HCT116 (cell line): Measurements from ENCODE around the gene CCDC30.

Experiments used
- EGR1 ChIP-seq: IDR thresholded peaks from 2 replicates; pipeline ENCODE4 v1.6.1; 2012; ENCODE audit warnings: low read depth
- EZH2 ChIP-seq: fragments of 200-600 bp; sonication (generic); IDR thresholded peaks from 2 replicates; pipeline ENCODE4 v1.6.1; 2017; ENCODE audit warnings: antibody characterized with exemption, mixed run types
- EZH2phosphoT487 ChIP-seq: fragments of 200-600 bp; IDR thresholded peaks from 2 replicates; pipeline ENCODE4 v1.6.1; 2018; ENCODE audit warnings: antibody characterized with exemption, borderline replicate concordance
- FOSL1 ChIP-seq: IDR thresholded peaks from 2 replicates; pipeline ENCODE4 v1.6.1; 2012; ENCODE audit warnings: low read depth
- POLR2A ChIP-seq: IDR thresholded peaks from 2 replicates; pipeline ENCODE4 v1.7.0; 2011; ENCODE audit warnings: borderline replicate concordance; ENCODE audit not compliant: insufficient read depth, insufficient read length; ENCODE audit errors: extremely low read depth
- POLR2AphosphoS5 ChIP-seq: IDR thresholded peaks from 2 replicates; pipeline ENCODE4 v1.6.1; 2011; ENCODE audit warnings: mild to moderate bottlenecking, low read depth, low read length, moderate library complexity
- TCF7L2 ChIP-seq: IDR thresholded peaks from 2 replicates; pipeline ENCODE4 v1.7.0; 2011; ENCODE audit warnings: borderline replicate concordance, inconsistent platforms; ENCODE audit not compliant: insufficient read depth, insufficient read length; ENCODE audit errors: extremely low read depth
- ZNF274 ChIP-seq: fragments of 200-500 bp; sonication (Bioruptor generic); IDR thresholded peaks from 2 replicates; pipeline ENCODE4 v1.6.1; 2014; ENCODE audit warnings: mild to moderate bottlenecking, low read depth, low read length, inconsistent platforms
- TF ChIP-seq, protein P1 (sequence below), 3 experiments: fragments of 200-600 bp in 1 of 3; sonication (generic) in 1 of 3; IDR thresholded peaks in 2 of 3; conservative IDR thresholded peaks in 1 of 3; 2 replicates each; pipeline ENCODE4 v1.5.1; 2012 to 2017; ENCODE audit warnings: low read depth in 2 of 3, low read length in 2 of 3, antibody characterized with exemption in 1 of 3, borderline replicate concordance in 1 of 3, control low read depth in 1 of 3, mild to moderate bottlenecking in 1 of 3, mixed read lengths in 1 of 3, mixed run types in 1 of 3, moderate library complexity in 1 of 3; ENCODE audit not compliant: insufficient read depth in 1 of 3
- TF ChIP-seq, protein P2 (sequence below): IDR thresholded peaks from 2 replicates; pipeline ENCODE4 v1.6.1; 2012; ENCODE audit warnings: low read depth
- TF ChIP-seq, protein P3 (sequence below): IDR thresholded peaks from 2 replicates; pipeline ENCODE4 v1.6.1; 2012
- TF ChIP-seq, protein P4 (sequence below): IDR thresholded peaks from 2 replicates; pipeline ENCODE4 v1.6.1; 2011; ENCODE audit warnings: mild to moderate bottlenecking, low read length, moderate library complexity; ENCODE audit not compliant: insufficient replicate concordance; ENCODE audit errors: extremely low read depth
- TF ChIP-seq, protein P5 (sequence below): IDR thresholded peaks from 2 replicates; pipeline ENCODE4 v1.6.1; 2012

DNA sequence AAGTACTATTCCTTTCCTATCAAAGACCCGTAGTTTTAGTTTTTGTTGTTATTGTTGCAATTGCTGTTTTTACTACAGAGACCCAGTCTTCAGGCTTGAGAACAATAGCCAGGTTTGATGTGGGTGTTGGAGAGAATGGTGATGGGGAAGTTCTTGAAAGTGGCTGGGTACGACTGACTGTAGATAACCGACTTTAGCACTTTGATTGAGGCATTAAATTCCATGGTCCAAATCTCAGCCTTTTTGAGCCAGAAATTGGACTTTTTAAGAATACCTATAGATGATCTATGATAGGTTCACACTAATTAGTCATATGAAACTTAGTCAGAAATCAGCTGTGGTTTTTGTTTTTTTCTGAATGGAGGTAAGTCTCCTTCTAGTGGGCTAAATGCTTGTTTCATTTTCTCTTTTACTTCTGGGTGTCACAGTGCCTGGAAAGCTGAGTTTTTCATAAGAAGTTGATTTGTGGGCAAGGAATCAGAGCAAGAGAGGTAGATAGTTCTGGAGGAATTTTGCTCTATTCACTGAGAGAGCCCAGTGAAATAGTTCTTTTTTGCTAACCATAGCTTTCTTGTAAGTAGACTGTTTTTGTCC lies 197.9 kb downstream of the CCDC30 start:
- TF ChIP-seq, protein P1, sequence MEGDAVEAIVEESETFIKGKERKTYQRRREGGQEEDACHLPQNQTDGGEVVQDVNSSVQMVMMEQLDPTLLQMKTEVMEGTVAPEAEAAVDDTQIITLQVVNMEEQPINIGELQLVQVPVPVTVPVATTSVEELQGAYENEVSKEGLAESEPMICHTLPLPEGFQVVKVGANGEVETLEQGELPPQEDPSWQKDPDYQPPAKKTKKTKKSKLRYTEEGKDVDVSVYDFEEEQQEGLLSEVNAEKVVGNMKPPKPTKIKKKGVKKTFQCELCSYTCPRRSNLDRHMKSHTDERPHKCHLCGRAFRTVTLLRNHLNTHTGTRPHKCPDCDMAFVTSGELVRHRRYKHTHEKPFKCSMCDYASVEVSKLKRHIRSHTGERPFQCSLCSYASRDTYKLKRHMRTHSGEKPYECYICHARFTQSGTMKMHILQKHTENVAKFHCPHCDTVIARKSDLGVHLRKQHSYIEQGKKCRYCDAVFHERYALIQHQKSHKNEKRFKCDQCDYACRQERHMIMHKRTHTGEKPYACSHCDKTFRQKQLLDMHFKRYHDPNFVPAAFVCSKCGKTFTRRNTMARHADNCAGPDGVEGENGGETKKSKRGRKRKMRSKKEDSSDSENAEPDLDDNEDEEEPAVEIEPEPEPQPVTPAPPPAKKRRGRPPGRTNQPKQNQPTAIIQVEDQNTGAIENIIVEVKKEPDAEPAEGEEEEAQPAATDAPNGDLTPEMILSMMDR (IDR thresholded peaks at IDR 0.05 in 2 of 3, conservative IDR thresholded peaks at IDR 0.05 in 1 of 3; ENCODE audit: borderline replicate concordance in 1 of 3, insufficient read depth in 1 of 3, low read depth in 2 of 3, low read length in 2 of 3): no peak
- TF ChIP-seq, protein P2, sequence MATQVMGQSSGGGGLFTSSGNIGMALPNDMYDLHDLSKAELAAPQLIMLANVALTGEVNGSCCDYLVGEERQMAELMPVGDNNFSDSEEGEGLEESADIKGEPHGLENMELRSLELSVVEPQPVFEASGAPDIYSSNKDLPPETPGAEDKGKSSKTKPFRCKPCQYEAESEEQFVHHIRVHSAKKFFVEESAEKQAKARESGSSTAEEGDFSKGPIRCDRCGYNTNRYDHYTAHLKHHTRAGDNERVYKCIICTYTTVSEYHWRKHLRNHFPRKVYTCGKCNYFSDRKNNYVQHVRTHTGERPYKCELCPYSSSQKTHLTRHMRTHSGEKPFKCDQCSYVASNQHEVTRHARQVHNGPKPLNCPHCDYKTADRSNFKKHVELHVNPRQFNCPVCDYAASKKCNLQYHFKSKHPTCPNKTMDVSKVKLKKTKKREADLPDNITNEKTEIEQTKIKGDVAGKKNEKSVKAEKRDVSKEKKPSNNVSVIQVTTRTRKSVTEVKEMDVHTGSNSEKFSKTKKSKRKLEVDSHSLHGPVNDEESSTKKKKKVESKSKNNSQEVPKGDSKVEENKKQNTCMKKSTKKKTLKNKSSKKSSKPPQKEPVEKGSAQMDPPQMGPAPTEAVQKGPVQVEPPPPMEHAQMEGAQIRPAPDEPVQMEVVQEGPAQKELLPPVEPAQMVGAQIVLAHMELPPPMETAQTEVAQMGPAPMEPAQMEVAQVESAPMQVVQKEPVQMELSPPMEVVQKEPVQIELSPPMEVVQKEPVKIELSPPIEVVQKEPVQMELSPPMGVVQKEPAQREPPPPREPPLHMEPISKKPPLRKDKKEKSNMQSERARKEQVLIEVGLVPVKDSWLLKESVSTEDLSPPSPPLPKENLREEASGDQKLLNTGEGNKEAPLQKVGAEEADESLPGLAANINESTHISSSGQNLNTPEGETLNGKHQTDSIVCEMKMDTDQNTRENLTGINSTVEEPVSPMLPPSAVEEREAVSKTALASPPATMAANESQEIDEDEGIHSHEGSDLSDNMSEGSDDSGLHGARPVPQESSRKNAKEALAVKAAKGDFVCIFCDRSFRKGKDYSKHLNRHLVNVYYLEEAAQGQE: no peak
- TF ChIP-seq POLR2AphosphoS5: no peak
- no peak for TF ChIP-seq POLR2A
- no peak for TF ChIP-seq EGR1
- TF ChIP-seq, protein P3, sequence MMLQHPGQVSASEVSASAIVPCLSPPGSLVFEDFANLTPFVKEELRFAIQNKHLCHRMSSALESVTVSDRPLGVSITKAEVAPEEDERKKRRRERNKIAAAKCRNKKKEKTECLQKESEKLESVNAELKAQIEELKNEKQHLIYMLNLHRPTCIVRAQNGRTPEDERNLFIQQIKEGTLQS: no peak
- no peak for TF ChIP-seq EZH2phosphoT487
- TF ChIP-seq, protein P4, sequence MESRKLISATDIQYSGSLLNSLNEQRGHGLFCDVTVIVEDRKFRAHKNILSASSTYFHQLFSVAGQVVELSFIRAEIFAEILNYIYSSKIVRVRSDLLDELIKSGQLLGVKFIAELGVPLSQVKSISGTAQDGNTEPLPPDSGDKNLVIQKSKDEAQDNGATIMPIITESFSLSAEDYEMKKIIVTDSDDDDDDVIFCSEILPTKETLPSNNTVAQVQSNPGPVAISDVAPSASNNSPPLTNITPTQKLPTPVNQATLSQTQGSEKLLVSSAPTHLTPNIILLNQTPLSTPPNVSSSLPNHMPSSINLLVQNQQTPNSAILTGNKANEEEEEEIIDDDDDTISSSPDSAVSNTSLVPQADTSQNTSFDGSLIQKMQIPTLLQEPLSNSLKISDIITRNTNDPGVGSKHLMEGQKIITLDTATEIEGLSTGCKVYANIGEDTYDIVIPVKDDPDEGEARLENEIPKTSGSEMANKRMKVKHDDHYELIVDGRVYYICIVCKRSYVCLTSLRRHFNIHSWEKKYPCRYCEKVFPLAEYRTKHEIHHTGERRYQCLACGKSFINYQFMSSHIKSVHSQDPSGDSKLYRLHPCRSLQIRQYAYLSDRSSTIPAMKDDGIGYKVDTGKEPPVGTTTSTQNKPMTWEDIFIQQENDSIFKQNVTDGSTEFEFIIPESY: no peak
- no peak for TF ChIP-seq TCF7L2
- TF ChIP-seq, protein P5, sequence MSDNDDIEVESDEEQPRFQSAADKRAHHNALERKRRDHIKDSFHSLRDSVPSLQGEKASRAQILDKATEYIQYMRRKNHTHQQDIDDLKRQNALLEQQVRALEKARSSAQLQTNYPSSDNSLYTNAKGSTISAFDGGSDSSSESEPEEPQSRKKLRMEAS: no peak
- no peak for TF ChIP-seq EZH2
- no peak for TF ChIP-seq FOSL1
- no peak for TF ChIP-seq ZNF274
